ENCODE measurements around the gene RASA3. TPM values are rescaled to one million over a fixed set of nuclear protein-coding genes. Genes with fewer than 3 reads are reported as not detected.
A peak's percentile ranks its signal among the peaks of the same experiment; 100 is the strongest.

RASA3 gene
- total RNA-seq, 4 donors from 2014 or later = 25.0 to 43.1 (median 30.2) TPM

DNA sequence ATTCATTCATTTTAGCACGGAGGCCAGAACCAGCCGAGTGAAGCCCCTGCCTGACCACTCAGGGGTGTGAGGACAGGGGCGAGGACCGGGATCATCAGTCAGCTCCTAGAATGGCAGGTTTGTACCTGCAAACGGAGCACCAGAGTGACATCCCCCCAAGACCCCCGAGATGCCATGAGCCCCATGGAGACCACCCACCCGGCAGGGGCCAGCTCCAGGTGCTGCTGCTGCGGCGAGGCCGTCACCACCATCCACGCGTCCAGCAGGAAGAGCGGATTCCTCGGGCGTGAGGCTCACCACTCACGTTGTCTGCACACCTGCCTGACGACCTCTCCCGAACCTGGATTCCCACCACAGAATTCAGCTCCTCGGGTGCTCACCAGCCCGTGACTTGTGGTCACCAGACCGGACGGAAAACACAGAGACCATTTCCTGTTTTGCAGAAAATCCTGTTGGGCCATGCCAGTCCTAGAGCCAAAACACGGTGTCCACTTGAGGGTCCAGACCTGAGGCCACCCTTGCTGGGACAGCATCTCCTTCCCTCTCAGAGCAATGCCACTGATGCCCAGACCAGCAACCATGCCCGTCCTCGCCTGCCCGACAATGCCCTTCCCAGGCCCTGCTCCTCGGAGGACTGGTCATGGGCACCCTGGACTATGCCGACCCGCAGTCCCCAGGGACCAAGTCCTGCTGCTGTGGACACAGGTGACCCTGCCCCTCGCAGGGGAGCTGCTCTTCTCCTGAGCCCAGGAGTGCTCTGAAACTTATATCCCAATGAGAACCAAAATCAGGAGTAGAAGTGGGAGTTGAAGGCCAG, 74.2 kb downstream of the RASA3 start:
- 79% methylated on average over 8 of the region's 30 CpGs; no CpG with 5 or more reads in 1 of the 2 donors for WGBS, 2 donors (ENCODE audit: low coverage in 1 of 2)
- H3K4me1 ChIP-seq = peaks cover 0 to 70% (median 9%) of the 10 kb centered on the region in 3 donors

GRCh38 chr13:114057166-114058050, 75.0 kb downstream of the RASA3 start:
- H3K4me3 ChIP-seq = no peak overlapping the region
- 43 to 72% methylated on average over 1 to 2 of the region's 23 CpGs for WGBS, 2 donors (ENCODE audit: low coverage in 1 of 2)
- TF ChIP-seq POLR2A (IDR thresholded peaks at IDR 0.05) = no peak
- no peak for TF ChIP-seq CTCF (IDR thresholded peaks at IDR 0.05)
- TF ChIP-seq POLR2AphosphoS5 (IDR thresholded peaks at IDR 0.05) = no peak
- TF ChIP-seq EP300 (IDR thresholded peaks at IDR 0.05) = no peak
- H3K27ac ChIP-seq = peak overlapping the region in 3 of 4 donors; percentile 13 to 64 (median 58)
- no peaks in the 10 kb centered on the region for H3K27me3 ChIP-seq
- peaks cover 0 to 62% (median 4%) of the 10 kb centered on the region in 3 donors for H3K4me1 ChIP-seq
- H3K36me3 ChIP-seq = peaks cover 0 to 21% of the 10 kb centered on the region in 2 donors
- no peak for ATAC-seq
- no peaks in the 10 kb centered on the region for H3K9me3 ChIP-seq

More for the DNA sequence above, 74.2 kb downstream of the RASA3 start:
- Histone ChIP-seq H3K9me3 (no peaks in the 10 kb centered on the region), H3K4me3 (no peak overlapping the region), H3K36me3 (peaks cover 0 to 21% of the 10 kb centered on the region in 2 donors), H3K27ac (peak overlapping the region in 3 of 4 donors; percentile 13 to 64 (median 58)), H3K27me3 (no peaks in the 10 kb centered on the region)
- ATAC-seq = no peak
- TF ChIP-seq EP300 (IDR thresholded peaks at IDR 0.05) (no peak), POLR2AphosphoS5 (IDR thresholded peaks at IDR 0.05) (no peak), POLR2A (IDR thresholded peaks at IDR 0.05) (no peak), CTCF (IDR thresholded peaks at IDR 0.05) (no peak)

- peaks cover 0 to 26% of the 10 kb centered on the region in 2 donors for H3K36me3 ChIP-seq
- no peaks in the 10 kb centered on the region for H3K27me3 ChIP-seq
- no peak for ATAC-seq
- H3K9me3 ChIP-seq = no peaks in the 10 kb centered on the region
- no peak overlapping the region for H3K4me3 ChIP-seq
- peak overlapping the region in 2 of 4 donors; percentile 21 to 58 for H3K27ac ChIP-seq
- WGBS, 2 donors (ENCODE audit: low coverage in 1 of 2) = 54 to 89% methylated on average over 7 to 12 of the region's 28 CpGs
- peaks cover 0 to 59% (median 3%) of the 10 kb centered on the region in 3 donors for H3K4me1 ChIP-seq
- TF ChIP-seq POLR2AphosphoS5 (IDR thresholded peaks at IDR 0.05) = no peak
- no peak for TF ChIP-seq CTCF (IDR thresholded peaks at IDR 0.05)
- TF ChIP-seq POLR2A (IDR thresholded peaks at IDR 0.05) = no peak
- TF ChIP-seq EP300 (IDR thresholded peaks at IDR 0.05) = no peak
Measured at GRCh38 chr13:114056205-114057013, 76.0 kb downstream of the RASA3 start.

DNA sequence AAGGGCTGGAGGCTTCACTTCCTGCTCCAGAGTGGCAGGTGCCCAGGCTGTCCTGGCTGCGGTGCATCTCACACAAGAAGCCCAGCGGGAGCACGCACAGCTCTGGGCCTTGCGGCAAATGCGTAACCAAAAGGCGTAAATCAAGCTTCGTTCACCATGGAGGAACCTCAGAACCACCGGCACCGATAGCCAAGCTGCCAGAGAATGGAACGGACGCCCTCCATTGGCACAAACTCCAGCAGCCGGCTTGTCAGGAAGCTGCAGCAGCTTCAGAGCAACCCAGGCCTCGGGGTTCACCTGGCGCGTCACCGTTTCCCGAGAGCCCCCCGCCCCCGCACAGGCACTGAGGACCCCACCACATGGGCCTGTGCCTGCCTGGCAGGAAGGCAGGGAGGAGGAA, 76.7 kb downstream of the RASA3 start:
- H3K9me3 ChIP-seq = no peaks in the 10 kb centered on the region
- H3K4me1 ChIP-seq = peaks cover 0 to 54% (median 3%) of the 10 kb centered on the region in 3 donors
- H3K27ac ChIP-seq = peak overlapping the region in 1 of 4 donors; percentile 21
- 92% methylated on average over 11 of the region's 19 CpGs; no CpG with 5 or more reads in 1 of the 2 donors for WGBS, 2 donors (ENCODE audit: low coverage in 1 of 2)
- H3K36me3 ChIP-seq = peaks cover 0 to 32% of the 10 kb centered on the region in 2 donors
- no peak for ATAC-seq
- no peak overlapping the region for H3K4me3 ChIP-seq
- TF ChIP-seq CTCF (IDR thresholded peaks at IDR 0.05) = no peak
- TF ChIP-seq EP300 (IDR thresholded peaks at IDR 0.05) = no peak
- no peak for TF ChIP-seq POLR2A (IDR thresholded peaks at IDR 0.05)
- TF ChIP-seq POLR2AphosphoS5 (IDR thresholded peaks at IDR 0.05) = no peak
- H3K27me3 ChIP-seq = no peaks in the 10 kb centered on the region

Data from gastroesophageal sphincter (tissue), 4 donors.